NCI-H2107 (cell line): ENCODE data around the gene KRTAP20-2.

ENCODE experiments used
- DNase-seq: peaks from one replicate; lab custom pipeline; 2025; lab: John Stamatoyannopoulos, UW

KRTAP20-2 gene

DNA sequence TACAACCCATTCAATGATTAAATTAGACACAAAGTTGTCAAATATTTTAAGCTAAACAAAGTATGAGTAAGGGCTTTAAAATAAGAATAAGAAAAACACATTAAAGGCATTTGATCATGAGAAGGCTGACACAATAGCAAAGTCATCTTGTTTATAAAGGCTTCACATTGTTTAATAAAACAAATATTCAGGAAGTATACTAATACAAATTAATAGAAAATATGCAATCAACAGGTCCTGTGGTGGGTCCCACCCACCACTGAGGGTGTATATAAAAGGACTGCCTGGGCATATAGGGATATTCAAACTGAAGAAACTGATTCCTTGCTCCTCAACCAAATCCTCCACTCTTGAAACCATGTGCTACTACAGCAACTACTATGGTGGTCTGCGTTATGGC is at the start of gene KRTAP20-2:
Gene KRTAP20-2, plus strand, starts transcription at position 301 of the 400 bp plus-strand sequence. Its CDS starts 58 bp downstream, at position 359.
- DNase-seq = no peak

DNA sequence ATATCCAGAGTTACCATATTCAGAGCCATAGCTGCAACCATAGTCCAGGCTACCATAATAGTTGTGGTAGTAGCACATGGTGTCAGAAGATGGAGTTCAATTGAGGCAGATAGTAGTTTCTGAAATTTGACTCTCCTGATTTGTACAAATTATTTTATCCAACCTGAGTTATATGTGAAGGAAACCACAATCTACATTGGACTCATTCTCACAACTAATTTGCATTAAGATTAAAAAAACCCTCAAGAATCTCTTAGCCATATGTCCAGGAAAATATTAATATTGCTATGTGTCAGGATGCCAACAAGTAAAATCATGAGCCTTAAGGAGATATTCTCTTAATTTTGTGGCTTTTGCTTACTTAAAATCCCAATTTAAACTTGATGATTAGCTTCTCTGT is 44.7 kb upstream of the KRTAP20-2 start, which contains the start of gene KRTAP22-2:
Gene KRTAP22-2, minus strand, starts transcription at position 101 of the 400 bp plus-strand sequence.
- no peak for DNase-seq

DNA sequence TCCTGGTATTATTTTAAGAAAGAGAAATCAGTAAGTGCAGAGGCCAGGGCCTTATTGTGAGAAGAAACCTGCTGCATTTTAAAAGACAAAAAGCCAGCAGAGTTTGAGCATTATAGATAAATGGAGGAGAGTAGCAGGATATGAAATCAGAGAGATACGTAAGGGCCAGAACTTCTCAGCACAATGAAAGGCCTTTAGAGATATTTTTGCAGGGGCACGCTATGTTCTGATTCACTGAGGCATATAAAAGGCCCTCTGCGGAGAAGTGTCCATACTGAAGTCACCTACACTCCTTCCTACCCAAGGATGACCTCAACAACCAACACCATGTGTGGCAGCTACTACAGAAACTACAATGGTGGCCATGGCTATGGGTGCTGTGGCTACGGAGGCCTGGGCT is 42.9 kb upstream of the KRTAP20-2 start, which contains the start of gene KRTAP6-3:
Gene KRTAP6-3, plus strand, starts transcription at position 301 of the 400 bp plus-strand sequence. Its CDS starts 6 bp downstream, at position 307.
- no peak for DNase-seq

DNA sequence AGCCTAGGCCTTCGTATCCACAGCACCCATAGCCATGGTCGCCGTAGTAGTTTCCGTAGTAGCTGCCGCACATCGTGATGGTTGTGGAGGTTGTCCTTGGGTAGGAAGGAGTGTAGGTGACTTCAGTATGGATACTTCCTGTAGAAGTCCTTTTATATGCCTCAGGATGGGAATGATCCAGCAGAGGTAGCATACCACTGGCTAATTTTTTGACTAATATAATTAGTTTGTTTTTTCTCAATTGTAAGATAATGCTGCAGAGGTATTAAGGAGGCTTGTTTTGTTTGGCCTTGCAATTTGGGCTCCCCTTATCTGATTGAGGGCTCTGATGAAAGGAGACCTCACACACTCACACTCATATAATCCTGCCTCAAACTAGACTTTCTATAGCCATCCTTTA is 36.2 kb upstream of the KRTAP20-2 start, which contains the start of gene KRTAP6-2:
Gene KRTAP6-2, minus strand, starts transcription at position 101 of the 400 bp plus-strand sequence. Its CDS starts 28 bp downstream, at position 73.
- no peak for DNase-seq

DNA sequence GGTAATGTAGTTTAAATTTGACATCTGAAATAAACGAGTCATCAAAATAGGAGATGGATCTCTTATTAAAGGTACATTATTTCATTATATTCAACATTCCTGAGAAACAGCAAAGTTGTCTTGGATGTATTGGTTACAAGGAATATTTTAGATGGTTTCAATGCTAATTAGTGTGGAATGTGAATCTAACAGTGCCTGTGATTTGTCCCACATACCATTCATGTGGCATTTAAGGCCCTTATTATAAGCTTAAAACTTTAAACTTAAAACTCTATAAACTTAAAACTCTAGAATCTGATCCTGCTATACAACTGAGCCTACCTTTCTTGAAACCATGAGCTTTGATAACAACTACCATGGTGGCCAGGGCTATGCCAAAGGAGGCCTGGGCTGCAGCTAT is 34.2 kb upstream of the KRTAP20-2 start, which contains the start of gene KRTAP22-1:
Gene KRTAP22-1, plus strand, starts transcription at position 301 of the 400 bp plus-strand sequence.
- no peak for DNase-seq

DNA sequence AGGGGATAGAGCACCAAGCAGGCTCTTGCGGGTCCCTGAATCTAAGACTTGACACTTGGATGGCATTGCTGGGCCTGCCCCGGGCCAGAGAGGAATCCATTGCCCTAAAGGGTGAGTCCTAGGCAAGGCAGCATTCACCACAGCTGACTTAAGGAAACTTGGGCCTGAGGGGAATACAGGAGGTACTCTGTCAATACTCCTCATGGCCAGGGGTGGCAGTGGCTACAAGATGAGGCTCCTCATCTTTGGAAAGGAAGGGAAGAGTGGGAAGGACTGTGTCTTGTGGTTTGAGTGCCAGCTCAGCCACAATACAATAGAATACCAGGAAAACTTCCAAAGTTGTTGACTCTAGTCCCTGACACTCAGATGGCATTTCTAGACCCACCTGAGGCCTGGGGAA is 29.0 kb upstream of the KRTAP20-2 start:
- no peak for DNase-seq

DNA sequence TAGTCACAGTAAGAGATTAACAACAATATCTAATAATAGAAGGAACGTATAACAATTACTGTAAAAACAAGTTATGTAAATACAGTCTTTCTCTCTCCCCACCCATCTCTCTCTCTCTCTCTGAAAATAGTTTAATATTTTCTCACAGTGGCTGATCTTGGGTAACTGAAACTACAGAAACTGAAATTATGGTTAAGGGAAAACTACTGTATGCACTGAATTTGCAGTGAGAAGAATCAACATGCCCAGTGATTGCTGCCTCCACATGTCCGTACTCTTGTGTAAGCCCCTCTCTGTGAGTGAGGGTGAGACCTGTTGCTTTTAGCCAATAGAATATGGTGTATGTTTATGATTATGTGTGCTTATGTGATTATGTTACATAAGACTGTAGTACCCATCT is 22.9 kb upstream of the KRTAP20-2 start:
- DNase-seq = no peak

DNA sequence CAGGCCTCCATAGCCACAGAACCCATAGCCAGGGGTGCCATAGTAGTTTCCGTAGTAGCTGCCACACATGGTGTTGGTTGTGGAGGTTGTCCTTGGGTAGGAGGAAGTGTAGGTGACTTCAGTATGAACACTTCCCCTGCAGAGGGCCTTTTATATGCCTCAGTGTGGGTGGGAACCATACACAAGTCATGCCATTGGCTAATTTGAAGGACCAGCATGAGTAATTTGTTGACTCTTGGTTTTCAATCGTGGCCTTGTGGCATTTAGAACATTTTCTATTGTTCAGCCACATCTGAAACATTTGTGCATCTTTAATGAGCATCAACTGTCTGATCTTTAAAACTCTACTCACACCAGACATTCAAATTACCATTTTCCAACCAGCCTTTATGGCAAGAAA is 21.2 kb upstream of the KRTAP20-2 start, which contains the start of gene KRTAP6-1:
Gene KRTAP6-1, minus strand, starts transcription at position 95 of the 400 bp plus-strand sequence. Its CDS starts 26 bp downstream, at position 69.
- no peak for DNase-seq

DNA sequence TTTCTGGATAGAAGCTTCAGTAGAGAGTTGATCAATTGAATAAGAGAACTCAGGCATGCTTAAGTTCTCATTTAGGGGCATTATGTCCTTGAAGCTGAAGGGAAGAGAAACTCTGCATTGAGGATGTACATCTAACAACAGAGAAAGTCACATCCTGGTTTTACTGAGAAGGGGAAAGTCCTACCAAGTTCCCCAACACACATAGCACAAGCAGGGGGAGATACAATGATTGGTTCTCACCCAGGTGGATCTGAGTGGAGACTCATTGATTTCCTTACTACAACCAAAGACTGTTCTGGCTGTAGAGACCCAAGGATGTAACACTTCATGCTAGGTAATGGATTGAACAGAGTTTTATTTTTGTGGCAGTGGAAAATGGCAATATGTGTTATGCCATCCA is 19.8 kb upstream of the KRTAP20-2 start:
- DNase-seq = no peak

DNA sequence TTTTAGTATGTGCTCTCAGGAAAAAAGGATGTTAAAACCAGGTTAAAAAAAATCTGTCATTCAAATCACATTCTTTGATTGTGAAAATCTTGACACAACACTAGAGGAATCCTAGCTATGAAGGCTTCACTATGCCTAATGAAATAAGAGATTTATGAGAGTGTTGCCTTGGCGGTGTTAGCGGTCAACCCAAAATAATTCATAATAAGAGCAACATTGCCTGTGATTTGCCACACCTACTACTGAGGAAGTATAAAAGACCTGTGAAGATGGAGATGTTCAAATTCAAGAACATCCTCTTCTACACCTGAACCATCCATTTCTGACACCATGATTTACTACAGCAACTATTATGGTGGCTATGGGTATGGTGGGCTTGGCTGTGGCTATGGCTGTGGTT is 18.9 kb upstream of the KRTAP20-2 start, which contains the start of gene KRTAP20-1:
Gene KRTAP20-1, plus strand, starts transcription at position 301 of the 400 bp plus-strand sequence. Its CDS starts 30 bp downstream, at position 331.
- DNase-seq = no peak

DNA sequence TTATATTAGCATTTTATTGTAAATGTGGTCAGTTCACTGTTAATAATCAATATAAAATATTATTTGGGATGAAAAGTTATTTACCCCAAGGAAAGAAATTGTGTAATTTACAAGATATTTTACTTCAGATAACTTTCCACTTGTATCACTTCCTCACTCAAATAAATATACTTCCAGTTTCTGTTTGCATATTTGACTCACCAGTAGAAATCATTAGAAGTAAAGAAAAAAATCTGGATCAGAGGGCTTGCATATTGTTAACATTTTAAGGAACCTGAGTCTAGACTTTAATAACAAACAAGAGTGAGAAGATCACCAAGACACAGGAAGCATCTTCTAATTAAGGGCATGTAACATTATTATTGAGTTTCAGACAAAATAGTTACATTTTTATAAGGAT is 14.9 kb upstream of the KRTAP20-2 start:
- no peak for DNase-seq

DNA sequence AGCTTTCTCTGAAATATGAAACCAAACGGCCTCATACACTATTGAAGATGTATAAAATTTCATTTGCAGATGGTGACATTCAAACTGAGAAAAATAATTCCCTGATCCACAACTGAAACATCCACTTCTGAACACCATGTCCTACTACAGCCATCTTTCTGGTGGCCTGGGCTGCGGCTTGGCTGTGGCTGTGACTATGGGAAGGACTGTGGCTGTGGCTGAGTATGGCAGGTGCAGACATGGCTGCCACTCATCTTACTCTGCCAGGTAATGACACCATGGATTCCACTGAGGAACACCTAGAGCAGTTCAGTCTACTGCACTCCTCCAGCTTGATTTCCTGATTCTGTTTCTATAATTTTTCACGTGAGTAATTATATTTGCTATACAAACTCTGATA is 14.5 kb upstream of the KRTAP20-2 start, which contains the start of gene KRTAP20-4:
Gene KRTAP20-4, plus strand, starts transcription at position 106 of the 400 bp plus-strand sequence.
- no peak for DNase-seq

DNA sequence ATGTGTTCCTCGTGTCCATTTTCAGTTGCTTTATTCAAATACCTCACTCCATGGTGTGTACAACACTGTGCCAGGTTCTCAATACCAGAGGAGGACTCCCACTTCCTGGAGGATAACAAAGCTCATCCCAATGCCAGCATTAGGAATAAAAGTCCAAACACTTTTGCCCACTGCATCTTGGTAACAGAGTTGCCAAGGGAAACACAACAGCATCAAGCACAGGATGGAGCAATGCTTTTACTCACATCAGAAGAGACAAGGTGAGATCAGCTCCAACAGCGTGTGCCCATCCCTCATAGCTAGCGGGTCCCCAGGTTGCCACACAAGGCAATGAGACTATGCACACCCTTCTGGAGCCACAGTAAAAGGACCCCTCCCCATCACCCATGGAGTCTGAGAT is 11.6 kb upstream of the KRTAP20-2 start:
- no peak for DNase-seq

DNA sequence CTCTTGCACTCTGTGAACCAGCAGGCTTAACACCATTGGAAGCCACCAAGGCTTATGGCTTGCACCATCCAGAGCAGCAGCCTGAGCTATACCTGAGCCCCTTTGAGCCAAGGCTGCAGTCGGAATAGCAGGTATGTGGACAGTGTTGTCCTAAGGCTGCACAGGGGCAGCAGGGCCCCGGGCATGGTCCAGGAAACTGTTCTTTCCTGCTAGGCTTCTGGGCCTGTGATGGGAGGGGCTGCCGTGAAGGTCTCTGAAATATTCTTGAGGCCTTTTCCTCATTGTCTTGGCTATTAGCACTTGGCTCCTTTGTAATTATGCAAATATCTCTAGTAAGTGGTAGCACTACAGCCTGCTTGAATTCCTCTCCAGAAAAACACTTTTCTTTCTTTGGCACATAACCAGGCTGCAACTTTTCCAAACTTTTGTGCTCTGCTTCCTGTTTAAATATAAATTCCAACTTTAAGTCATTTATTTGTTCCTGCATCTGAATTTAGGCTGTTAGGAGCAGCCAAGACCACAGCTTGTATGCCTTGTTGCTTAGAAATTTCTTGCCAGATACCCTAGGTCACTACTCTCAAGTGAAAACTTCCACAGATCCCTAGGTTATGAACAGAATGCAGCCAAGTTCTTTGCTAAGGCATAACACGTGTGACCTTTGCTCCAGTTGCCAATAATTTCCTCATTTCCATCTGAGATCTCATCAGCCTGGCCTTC is 9.4 kb upstream of the KRTAP20-2 start:
- DNase-seq = no peak

DNA sequence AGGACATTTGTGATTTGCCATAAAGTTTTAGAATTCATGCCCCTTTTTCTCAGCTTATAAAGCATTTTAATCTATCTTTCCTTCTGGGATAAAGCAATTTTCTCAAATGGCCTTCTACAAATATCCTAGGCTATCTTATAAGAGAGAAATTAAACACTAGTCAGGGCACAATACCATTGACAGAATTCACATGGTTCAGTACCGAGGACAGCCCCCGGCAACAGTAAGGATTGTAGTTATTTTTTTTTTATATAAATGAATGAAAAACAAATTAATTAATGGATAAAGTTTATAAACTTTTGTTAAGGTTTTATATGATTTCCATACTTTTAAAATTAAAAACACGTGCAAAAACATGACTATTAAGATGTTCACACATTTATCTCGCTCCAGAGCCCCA is 6.9 kb upstream of the KRTAP20-2 start:
- no peak for DNase-seq

DNA sequence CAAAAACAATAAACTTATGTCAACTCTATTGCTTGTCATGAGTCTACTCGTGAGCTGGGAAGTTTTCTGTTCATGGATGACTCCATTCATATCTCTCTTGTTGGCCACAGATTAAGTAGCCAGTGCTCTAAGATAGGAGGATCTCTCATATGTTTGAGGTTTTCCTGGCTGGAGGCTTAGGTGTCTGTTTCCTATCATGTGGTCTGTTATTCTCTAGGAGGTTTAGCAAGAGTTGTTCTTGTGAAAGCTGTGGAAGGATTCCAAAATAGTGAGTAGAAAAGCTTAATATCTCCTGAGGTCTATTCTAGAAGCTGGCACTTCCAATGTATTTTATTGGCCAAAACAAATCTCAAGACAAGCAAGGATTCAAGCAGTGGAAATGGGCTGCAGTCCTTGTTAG is 5.8 kb upstream of the KRTAP20-2 start:
- DNase-seq = no peak

DNA sequence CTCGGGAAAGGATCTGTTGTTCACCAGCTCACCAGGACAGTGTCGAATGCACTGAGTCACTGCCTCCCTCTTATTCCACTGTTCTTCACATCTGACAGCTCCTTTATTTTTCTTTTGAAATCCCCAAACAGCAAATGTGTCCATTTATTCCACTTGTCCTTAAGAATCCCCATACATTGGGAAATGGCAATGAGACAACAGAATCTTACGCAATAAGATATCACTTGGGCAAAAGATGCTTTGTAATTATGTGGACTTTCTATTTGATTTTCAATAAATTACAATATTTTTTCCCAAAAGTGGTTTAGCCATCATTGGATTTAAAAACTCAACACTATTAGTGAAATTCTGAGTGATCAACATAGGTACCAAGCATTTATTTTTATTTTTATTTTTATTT is 3.7 kb downstream of the KRTAP20-2 start:
- no peak for DNase-seq

DNA sequence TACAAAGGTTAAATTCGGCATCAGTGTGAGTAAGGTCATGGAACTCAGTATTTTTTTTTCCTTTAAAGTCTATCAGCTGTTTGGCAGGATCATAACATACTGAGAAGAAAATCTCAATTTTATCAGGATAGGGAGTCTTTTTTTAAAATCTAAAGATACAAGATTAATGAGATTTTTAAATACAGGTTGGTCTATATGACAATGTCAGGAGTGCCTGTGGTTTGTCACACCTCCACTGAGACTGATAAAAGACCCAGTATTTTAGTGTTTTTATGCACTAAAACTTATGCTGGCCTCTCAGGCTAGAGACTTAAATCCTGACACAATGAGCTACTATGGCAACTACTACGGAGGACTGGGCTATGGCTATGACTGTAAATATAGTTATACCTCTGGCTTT is 7.6 kb downstream of the KRTAP20-2 start, which contains the start of gene KRTAP20-3:
Gene KRTAP20-3, plus strand, starts transcription at position 301 of the 400 bp plus-strand sequence.
- no peak for DNase-seq

DNA sequence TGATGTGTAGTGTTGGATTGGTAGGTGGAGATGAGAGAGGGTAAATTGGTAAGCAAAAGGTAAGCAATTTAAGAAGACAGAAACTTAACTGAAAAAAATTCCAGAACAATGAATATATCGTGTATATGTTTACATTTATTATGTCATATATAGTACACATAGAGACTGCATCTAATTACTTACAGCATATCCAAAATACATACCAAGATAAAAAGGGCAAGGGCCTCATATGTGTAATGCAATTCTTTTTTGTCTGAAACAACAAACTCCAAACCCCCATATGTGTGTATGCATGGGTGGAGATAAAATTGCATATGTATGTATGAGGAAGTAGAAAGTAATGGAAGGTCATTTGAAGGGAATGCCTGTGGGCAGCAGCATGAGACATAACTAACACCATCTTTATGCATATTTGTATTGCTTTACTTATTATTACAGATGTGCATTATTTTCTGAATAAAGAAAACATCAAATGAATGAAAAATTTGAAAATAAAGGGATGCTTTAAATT is 12.0 kb downstream of the KRTAP20-2 start:
- no peak for DNase-seq

DNA sequence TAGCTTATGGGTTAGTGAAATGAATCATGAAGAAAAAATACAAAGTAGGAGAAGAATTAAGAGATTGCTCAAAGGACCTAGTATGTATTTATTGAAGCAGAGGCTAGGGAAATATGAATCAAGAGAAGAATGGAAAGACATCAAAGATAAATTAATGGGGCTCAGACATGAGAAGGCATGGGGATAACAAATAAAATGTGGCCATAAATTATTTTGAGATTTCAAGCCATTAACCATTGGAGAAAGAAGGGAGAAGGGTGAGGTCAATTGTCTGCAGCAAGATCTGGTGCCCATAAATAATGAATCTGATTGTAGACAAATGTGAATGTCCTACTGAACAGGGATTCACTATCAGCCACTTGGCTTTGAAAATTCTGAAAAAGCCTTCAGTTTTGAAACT is 17.9 kb downstream of the KRTAP20-2 start:
- DNase-seq = no peak

DNA sequence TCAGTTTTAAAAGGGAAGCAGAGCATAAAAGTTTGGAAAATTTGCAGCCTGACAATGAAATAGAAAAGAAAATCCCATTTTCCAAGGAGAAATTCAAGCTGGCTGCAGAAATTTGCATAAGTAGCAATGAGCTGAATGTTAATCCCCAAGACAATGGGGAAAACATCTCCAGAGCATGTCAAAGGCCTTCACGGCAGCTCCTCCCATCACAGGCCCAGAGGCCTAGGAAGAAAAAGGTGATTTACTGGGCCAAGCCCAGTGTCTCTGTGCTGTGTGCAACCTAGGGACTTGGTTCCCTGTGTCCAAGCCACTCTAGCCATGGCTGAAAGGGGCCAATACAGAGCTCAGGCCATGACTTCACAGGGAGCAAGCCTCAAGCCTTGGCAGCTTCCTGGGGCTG is 33.8 kb downstream of the KRTAP20-2 start:
- no peak for DNase-seq

DNA sequence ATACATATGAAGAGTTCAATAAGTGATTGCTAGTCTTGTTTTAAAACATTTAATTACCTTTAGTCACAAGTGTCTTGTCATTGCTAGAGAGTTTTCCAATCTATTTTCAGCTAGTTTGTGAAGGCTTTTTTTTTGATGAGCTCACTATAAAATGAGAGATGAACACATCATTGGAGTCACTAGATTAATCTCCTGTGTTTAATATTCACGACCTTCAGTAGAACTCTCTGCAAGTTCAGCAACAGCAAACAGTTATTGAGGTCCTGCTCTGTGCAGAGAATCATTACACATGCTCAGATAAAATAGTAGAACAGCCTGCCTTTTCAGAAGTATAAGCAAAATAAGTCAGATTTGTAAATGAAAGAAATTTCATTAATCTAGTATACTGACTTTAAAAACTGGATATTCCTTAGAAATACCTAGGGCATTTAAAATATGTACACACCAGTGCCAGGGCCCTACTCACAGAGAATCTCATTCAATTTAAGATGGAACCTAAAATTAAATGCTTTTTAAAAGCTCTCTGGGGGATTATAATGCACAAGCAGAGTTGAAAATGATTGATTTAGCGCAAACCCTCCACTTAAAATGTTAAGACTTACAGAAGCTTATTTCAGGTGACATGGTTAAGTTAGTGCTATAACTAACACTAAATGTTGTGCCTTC is 38.1 kb downstream of the KRTAP20-2 start:
- DNase-seq = no peak
